ENCODE data around the gene TGIF2.

TGIF2 gene

DNA sequence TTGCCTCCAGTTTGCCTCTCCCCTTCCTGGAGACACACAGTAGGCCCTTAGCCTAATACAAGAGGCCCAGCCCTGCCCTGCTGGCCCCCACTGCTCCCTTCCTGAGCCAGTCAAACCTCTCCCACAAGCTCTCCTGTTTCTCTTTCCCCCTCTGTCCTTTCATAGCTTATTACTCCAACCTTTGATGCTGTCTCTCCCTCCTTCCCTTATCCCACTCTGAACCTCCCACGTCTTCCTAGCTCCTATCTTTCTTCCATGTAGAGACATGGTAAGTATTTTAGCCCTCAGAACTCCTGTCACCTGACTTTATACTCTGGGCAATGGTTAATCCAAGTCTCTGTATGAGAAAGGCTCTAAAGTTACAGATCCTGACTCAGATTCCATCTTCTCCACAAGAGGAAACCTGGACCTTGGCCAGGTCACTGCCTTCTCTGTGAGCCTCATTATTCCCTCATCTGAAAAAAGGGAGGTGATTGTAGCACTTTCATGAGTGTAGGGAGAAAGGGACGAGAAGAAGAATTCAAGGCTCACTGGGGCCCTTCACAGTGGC is 6.7 kb downstream of the TGIF2 start:
- intact Hi-C loops (cut with micrococcal nuclease), result no loop called here
- peaks cover 12% of the 10 kb centered on the region for H3K4me1 Mint-ChIP-seq (ENCODE audit: low read depth)
- no peaks in the 10 kb centered on the region for H3K27me3 Mint-ChIP-seq
- peaks cover 64% of the 10 kb centered on the region for H3K36me3 Mint-ChIP-seq (ENCODE audit: low read depth)
- no peak overlapping the region for H3K27ac Mint-ChIP-seq
- no peak overlapping the region for H3K4me3 Mint-ChIP-seq
- H3K9me3 Mint-ChIP-seq, result no peaks in the 10 kb centered on the region

DNA sequence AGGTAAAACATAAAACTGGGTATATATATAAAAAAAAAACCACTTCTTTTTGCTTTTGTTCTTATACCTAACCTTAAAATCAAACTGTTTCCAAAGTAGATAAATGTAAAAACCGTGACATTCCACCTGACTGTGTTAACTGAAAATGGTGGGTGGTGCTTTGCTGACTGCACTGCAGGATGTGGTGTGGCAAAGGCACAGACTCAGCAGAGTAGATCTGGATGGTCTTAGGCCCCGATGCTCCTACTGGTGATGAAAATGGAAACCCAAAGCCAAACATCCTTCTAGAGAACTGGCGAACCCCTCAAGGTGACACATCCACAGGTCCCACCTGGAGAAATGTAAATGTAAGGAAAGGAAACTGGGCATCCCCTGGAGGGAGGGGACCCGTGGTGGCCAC is 8.9 kb downstream of the TGIF2 start:
- intact Hi-C loops (cut with micrococcal nuclease), result no loop called here
- H3K36me3 Mint-ChIP-seq (ENCODE audit: low read depth), result peaks cover 73% of the 10 kb centered on the region
- H3K4me3 Mint-ChIP-seq, result no peak overlapping the region
- H3K27ac Mint-ChIP-seq, result no peak overlapping the region
- no peaks in the 10 kb centered on the region for H3K27me3 Mint-ChIP-seq
- no peaks in the 10 kb centered on the region for H3K9me3 Mint-ChIP-seq
- peaks cover 8% of the 10 kb centered on the region for H3K4me1 Mint-ChIP-seq (ENCODE audit: low read depth)

DNA sequence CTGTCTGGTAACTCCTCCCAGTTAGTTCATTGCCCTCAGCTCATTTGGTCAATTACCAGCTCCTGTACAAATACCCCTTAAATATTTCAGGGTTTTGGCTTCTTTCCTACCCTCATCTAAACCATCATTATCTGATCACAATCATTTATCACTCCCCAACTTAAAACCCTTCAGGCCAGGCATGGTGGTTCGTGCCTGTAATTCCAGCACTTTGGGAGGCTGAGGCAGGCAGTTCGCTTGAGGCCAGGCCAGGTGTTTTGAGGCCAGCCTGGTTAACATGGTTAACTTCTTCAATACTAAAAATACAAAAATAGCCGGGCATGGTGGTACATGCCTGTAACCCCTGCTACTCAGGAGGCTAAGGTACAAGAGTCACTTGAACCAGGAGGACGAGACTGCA is 9.4 kb downstream of the TGIF2 start:
- Mint-ChIP-seq H3K36me3 (ENCODE audit: low read depth) (peaks cover 77% of the 10 kb centered on the region), H3K27ac (no peak overlapping the region), H3K27me3 (no peaks in the 10 kb centered on the region), H3K4me1 (ENCODE audit: low read depth) (peaks cover 13% of the 10 kb centered on the region), H3K4me3 (no peak overlapping the region), H3K9me3 (no peaks in the 10 kb centered on the region)
- intact Hi-C loops (cut with micrococcal nuclease), result no loop called here

DNA sequence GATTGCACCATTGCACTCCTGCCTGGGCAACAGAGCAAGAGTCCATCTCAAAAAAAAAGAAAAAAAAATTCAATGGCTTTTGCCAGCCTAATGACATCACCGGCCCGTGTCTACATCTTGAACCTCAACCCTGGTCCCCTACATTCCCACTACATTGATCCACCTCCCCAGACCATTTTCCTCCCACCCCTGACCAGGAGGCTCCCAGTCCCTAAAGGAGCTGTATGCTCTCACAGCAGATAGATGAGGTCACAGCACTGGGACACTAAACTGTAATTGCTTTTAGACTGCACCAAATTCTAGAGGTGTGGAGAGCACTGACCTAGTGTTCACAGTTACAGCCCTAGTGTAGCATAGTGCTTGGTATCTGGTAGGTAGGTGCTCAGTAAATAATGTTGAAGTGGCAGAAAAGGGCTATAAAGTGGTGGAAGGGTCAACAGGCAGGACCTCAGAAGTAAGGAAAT is 10.7 kb downstream of the TGIF2 start:
- H3K36me3 Mint-ChIP-seq (ENCODE audit: low read depth), result peaks cover 72% of the 10 kb centered on the region
- H3K4me3 Mint-ChIP-seq, result no peak overlapping the region
- intact Hi-C loops (cut with micrococcal nuclease), result no loop called here
- H3K4me1 Mint-ChIP-seq (ENCODE audit: low read depth), result peaks cover 21% of the 10 kb centered on the region
- no peaks in the 10 kb centered on the region for H3K9me3 Mint-ChIP-seq
- no peaks in the 10 kb centered on the region for H3K27me3 Mint-ChIP-seq
- no peak overlapping the region for H3K27ac Mint-ChIP-seq

DNA sequence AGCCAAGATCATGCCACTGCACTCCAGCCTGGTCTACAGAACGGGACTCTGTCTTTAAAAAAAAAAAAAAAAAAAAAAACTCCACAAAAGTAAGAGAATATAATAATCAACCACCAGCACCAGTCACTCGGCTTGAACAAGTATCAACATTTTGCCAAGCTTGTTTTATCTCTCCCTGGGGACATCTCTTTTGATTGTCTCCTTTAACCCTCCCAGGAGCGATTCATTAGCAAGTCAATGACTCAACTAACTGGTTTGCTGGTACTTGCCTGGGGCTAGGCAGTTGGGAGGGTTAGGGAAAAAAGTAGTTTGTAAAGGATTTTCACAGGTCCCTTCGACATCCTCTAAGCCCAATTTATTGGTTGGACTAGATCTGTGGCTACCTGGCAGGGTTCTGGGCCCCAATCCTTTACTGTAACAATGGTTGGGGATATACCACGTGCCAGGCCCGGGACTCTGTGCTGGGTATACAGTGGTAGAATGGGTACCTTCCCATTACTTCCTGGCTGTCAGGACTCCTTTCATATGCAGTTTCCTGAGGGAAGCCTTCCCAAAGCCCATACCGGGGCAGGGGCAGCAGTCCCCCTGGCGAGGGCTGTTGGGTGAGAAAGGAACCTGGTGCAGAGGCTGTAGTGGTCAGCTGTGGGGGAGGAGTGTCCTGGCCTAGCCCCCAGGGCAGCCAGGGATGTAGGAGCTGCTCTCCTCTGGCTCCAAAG is 12.2 kb downstream of the TGIF2 start:
- intact Hi-C loops (cut with micrococcal nuclease), result no loop called here
- H3K4me1 Mint-ChIP-seq (ENCODE audit: low read depth), result peaks cover 21% of the 10 kb centered on the region
- peaks cover 72% of the 10 kb centered on the region for H3K36me3 Mint-ChIP-seq (ENCODE audit: low read depth)
- no peaks in the 10 kb centered on the region for H3K27me3 Mint-ChIP-seq
- H3K4me3 Mint-ChIP-seq, result no peak overlapping the region
- H3K9me3 Mint-ChIP-seq, result no peaks in the 10 kb centered on the region
- no peak overlapping the region for H3K27ac Mint-ChIP-seq

DNA sequence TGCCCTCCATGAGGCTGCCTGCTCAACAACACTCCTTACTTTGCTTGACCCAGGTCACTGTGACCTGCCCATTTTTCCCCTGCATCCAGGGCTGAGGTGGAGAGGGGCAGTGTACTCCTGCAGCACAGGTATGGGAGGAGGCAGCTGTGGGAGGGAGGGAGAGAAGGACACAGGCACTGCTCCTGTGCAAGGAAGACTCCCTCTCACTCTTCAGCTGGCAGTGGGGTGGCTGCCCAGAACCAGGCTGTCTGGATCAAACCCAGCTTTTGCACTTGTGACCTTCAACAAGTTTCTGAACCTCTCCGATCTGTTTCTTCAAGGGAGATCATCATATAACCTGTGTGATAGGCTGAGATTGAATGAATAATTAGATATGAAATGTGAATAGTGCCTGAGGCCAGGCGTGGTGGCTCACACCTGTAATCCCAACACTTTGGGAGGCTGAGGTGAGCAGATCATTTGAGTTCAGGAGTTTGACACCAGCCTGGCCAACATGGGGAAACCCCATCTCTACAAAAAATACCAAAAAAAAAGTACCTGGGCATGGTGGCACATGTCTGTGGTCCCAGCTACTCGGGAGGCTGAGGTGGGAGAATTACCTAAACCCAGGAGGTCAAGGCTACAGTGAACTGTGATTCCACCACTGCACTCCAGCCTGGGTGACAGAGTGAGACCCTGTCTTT is 14.1 kb downstream of the TGIF2 start:
- Mint-ChIP-seq H3K36me3 (ENCODE audit: low read depth) (peaks cover 71% of the 10 kb centered on the region), H3K4me3 (no peak overlapping the region), H3K27ac (peak overlapping the region; percentile 55), H3K27me3 (no peaks in the 10 kb centered on the region), H3K4me1 (ENCODE audit: low read depth) (peaks cover 36% of the 10 kb centered on the region), H3K9me3 (no peaks in the 10 kb centered on the region)
- intact Hi-C loops (cut with micrococcal nuclease), result no loop called here

DNA sequence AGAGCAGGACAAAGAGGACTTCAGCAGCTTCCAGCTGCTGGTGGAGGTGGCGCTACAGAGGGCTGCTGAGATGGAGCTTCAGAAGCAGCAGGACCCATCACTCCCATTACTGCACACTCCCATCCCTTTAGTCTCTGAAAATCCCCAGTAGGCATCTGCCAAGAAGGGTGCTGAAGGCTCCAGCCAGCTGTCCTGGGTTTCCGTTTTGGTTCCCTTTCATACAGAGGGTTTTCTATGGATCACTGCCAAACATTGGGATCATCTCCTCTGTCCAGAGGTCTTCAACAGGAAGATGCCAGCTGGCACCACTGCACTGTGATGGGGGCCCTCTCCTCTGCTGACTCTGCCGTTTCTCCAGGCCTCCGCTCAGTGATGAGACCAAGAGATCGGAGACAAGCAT is 17.9 kb downstream of the TGIF2 start:
- H3K4me1 Mint-ChIP-seq (ENCODE audit: low read depth), result peaks cover 71% of the 10 kb centered on the region
- H3K36me3 Mint-ChIP-seq (ENCODE audit: low read depth), result peaks cover 53% of the 10 kb centered on the region

DNA sequence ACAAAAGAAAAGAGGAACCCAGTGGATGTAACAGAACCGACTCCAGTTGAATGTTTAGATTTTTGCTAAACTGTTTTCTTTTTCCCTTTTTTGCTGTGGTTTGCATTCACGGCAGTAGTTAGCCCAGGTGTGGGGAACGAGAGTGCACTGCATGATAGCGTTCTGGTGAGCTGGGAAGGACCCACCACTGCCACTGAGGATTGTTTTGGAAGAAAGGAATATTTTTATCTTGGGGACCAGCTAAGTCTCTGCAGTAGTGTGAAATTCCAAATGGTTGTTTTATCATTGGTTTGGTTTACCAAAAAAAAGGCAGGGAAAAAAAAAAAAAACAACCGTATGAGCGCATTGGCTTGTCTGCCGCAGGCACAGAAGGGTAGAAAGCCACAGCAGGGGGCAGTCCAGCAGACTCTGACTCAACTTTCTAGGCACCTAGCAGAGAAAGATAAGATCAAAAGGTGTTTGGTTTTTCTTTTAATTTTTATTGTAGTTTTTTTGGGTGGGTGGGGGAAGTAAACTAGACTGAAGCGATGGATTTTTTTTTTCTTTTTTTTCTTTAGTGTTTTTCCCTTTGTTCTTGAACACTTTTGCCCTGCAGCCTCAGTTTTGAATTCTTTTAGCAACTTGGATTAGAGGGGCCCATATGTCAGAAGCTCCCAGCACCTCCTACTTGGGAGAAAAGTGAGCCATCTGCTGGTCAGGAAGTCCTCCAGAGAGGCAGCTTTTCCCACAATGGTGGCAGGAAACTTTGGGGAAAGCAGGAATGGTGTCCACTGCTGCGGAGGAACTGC is 18.7 kb downstream of the TGIF2 start:
- Mint-ChIP-seq H3K27me3 (no peaks in the 10 kb centered on the region), H3K4me1 (ENCODE audit: low read depth) (peaks cover 67% of the 10 kb centered on the region), H3K27ac (peak overlapping the region; percentile 61), H3K9me3 (no peaks in the 10 kb centered on the region), H3K4me3 (no peak overlapping the region), H3K36me3 (ENCODE audit: low read depth) (peaks cover 48% of the 10 kb centered on the region)
- intact Hi-C loops (cut with micrococcal nuclease), result no loop called here

More for the DNA sequence above, 17.9 kb downstream of the TGIF2 start:
- intact Hi-C loops (cut with micrococcal nuclease), result no loop called here
- H3K27me3 Mint-ChIP-seq, result no peaks in the 10 kb centered on the region
- H3K4me3 Mint-ChIP-seq, result no peak overlapping the region
- H3K9me3 Mint-ChIP-seq, result no peaks in the 10 kb centered on the region
- no peak overlapping the region for H3K27ac Mint-ChIP-seq

DNA sequence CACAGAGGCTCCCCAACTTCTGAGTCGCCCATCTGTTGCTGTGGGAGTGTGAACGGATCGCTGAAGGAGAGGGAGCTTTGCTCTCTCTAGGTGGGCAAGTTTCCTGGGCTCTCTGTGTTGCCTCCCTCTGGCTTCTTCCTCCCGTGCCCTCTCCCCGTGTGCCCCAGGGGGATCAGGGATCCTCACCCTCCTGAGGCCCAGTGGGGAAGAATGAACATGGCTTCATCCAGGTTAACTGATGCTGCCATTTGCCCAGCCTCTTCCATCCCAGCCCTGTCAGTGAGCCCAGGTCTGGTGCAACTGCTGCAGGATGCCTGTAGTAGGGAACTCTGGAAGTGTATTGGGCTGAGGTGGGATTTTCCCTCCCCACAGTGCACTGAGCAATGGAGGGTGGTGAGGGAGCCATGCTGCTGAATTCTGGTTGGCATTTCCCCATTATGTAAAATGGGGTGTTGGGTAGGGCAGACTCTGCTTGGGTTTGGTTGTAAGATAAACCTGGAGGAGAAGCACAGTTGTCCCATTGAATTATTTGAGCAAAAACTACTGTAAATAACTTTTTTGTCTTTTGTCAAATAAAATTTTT is 20.0 kb downstream of the TGIF2 start:
- H3K27me3 Mint-ChIP-seq, result no peaks in the 10 kb centered on the region
- H3K27ac Mint-ChIP-seq, result peak overlapping the region; percentile 61
- peaks cover 58% of the 10 kb centered on the region for H3K4me1 Mint-ChIP-seq (ENCODE audit: low read depth)
- no peaks in the 10 kb centered on the region for H3K9me3 Mint-ChIP-seq
- no peak overlapping the region for H3K4me3 Mint-ChIP-seq
- intact Hi-C loops (cut with micrococcal nuclease), result no loop called here
- H3K36me3 Mint-ChIP-seq (ENCODE audit: low read depth), result peaks cover 41% of the 10 kb centered on the region

DNA sequence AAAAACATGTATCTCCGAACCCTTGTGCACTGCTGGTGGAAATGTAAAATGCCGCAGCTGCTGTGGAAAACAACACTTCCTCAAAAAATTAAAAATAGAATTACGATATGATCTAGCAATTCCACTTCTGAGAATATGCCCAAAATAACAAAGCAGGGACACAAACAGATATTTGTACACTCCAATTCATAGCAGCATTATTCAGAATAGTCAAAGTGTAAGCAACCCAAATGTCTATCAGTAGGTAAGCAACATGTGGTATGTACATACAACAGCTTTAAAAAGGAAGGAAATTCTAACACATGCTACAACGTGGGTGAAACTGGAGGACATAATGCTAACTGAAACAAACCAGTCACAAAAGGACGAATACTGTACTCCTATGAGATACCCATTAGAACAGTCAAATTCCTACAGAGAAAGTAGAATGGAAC is 26.5 kb downstream of the TGIF2 start:
- Mint-ChIP-seq H3K27me3 (no peaks in the 10 kb centered on the region), H3K4me3 (peak overlapping the region; percentile 30), H3K9me3 (no peaks in the 10 kb centered on the region), H3K27ac (peak overlapping the region; percentile 74), H3K36me3 (ENCODE audit: low read depth) (no peaks in the 10 kb centered on the region), H3K4me1 (ENCODE audit: low read depth) (peaks cover 54% of the 10 kb centered on the region)
- intact Hi-C loops (cut with micrococcal nuclease), result no loop called here

DNA sequence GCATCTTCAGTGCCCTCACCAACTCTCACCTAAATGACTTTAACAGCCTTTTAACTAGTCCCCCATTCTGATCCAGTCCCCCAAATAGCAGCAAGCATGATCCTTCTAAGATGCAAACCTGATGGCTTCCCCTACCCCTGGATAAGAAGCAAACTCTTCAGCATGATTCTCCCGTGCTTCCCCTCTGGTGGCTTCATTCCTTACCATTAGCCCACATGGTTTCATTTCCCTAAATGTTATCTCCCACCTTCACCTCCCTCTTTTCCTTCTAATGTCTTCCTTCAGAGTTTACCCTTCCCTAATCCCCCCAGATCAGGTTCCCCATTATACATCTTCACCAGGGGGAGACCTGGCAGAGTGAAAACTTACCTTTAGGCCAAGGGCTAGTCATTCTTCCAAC is 28.1 kb downstream of the TGIF2 start:
- H3K27ac Mint-ChIP-seq, result peak overlapping the region; percentile 38
- no peaks in the 10 kb centered on the region for H3K27me3 Mint-ChIP-seq
- intact Hi-C loops (cut with micrococcal nuclease), result no loop called here

DNA sequence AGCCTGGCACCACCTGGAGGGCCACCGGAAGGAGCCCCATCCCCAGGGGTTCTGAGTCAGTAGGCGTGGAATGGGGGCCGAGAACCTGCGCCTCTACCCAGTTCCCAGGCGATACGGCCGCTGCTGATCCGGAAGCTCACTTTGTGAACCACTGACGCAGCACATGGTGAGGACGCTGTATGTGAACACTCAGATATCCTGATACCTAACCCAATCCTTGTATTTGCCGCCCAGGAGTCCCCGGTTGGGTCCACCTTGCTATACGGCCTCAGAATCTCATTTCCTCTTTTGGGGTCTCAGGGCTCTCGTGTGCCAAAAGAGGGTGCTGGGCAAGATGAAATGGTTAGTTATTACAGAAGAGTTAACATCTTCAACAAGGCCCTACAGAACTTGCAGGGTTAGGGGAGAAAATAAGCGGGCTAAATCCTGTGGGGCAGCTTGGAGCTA is 31.6 kb downstream of the TGIF2 start:
- no peaks in the 10 kb centered on the region for H3K9me3 Mint-ChIP-seq
- H3K4me3 Mint-ChIP-seq, result peak overlapping the region; percentile 99
- intact Hi-C loops (cut with micrococcal nuclease), result loop anchor here (1.0 to 5.0 kb wide), 5 partner anchors 10 to 167 kb away; partner anchors contain the start of genes DSN1 and TGIF2
- H3K4me1 Mint-ChIP-seq (ENCODE audit: low read depth), result peaks cover 46% of the 10 kb centered on the region
- H3K27me3 Mint-ChIP-seq, result no peaks in the 10 kb centered on the region
- peaks cover 40% of the 10 kb centered on the region for H3K36me3 Mint-ChIP-seq (ENCODE audit: low read depth)
- peak overlapping the region; percentile 95 for H3K27ac Mint-ChIP-seq

More for the DNA sequence above, 28.1 kb downstream of the TGIF2 start:
- Mint-ChIP-seq H3K36me3 (ENCODE audit: low read depth) (peaks cover 10% of the 10 kb centered on the region), H3K9me3 (no peaks in the 10 kb centered on the region), H3K4me3 (no peak overlapping the region), H3K4me1 (ENCODE audit: low read depth) (peaks cover 48% of the 10 kb centered on the region)

DNA sequence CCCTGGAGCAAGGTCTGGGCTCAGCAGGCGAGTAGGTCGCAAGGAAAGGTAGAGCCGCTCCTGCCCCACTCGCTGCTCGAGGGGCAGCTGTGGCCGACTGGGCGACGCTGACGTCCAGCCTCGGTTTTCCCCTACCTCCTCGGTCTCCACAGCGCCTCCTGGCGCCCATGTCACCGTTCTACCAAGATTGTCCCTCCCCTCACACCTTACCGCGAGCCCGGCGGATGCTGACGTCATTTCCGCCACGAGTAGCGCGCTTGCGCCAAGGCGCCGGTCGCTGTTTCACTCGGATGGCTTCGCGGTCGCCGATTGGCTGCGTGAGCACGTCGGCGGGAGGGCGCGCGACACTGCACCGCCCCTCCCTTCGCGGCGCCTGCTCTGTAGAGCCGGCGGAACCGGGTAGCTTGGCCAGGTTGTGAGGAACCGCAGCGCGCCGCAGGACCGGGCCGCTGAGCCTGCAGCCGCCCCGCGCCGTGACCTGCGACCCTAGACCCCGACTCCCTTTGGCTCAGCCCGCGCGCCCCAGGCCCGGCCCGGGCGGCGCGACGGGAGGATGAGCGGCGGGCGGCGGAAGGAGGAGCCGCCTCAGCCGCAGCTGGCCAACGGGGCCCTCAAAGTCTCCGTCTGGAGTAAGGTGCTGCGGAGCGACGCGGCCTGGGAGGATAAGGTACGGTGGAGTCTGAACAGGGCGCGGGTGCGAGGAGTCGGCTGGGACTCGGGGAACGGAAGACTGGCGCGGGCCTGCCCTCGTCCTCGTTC is 32.2 kb downstream of the TGIF2 start, which contains the start of gene RAB5IF:
RAB5IF (plus strand) TSS at position 381 of the 759 bp plus-strand sequence; CDS start at position 554, 173 bp downstream.
- no peaks in the 10 kb centered on the region for H3K27me3 Mint-ChIP-seq
- intact Hi-C loops (cut with micrococcal nuclease), result loop anchor here (1.0 to 5.0 kb wide), 5 partner anchors 10 to 167 kb away; partner anchors contain the start of genes DSN1 and TGIF2
- peak within 1 kb of the TSS; percentile 99 for H3K4me3 Mint-ChIP-seq
- peak within 1 kb of the TSS; percentile 95 for H3K27ac Mint-ChIP-seq
- H3K9me3 Mint-ChIP-seq, result no peaks in the 10 kb centered on the region
- H3K4me1 Mint-ChIP-seq (ENCODE audit: low read depth), result peaks cover 40% of the 10 kb centered on the region
- peaks cover 46% of the 10 kb centered on the region for H3K36me3 Mint-ChIP-seq (ENCODE audit: low read depth)

All from dendritic cell treated with granulocyte-macrophage colony-stimulating factor and Interleukin-4, amounts not matched to agents 40 ng/mL and 50 ng/mL, for 4 days (primary cell).